Left lung (tissue), 10 donors: Measurements from ENCODE around the gene PA2G4. TPM values are rescaled to one million over a fixed set of nuclear protein-coding genes. Genes with fewer than 3 reads are reported as not detected.
A peak's percentile ranks its signal among the peaks of the same experiment; 100 is the strongest.

Source experiments
- ATAC-seq: fragments of 200-7000 bp; cut with Tn5 transposase; one replicate; pipeline ENCODE4 v1.9.1; 2020; ENCODE audit warnings: moderate library complexity
- DNase-seq, 4 donors: peaks; one replicate each; pipeline ENCODE4 v3.0.0-alpha.2; 2013 to 2020
- H3K27ac ChIP-seq, 2 donors: fragments of 200-600 bp; sonication (generic) in 1 of 2; one replicate each; pipeline versions ENCODE4 v1.5.0 to v1.8.0; 2020 to 2021
- H3K27me3 ChIP-seq, 2 donors: fragments of 200-600 bp; sonication (generic) in 1 of 2; one replicate each; pipeline versions ENCODE4 v1.5.0 to v1.8.0; 2020 to 2021
- H3K36me3 ChIP-seq, 2 donors: fragments of 200-600 bp; sonication (generic) in 1 of 2; one replicate each; pipeline versions ENCODE4 v1.5.0 to v1.8.0; 2020 to 2021
- H3K4me1 ChIP-seq, 2 donors: fragments of 200-600 bp; one replicate each; pipeline ENCODE4 v1.8.0; 2021
- H3K4me3 ChIP-seq, 2 donors: fragments of 200-600 bp; sonication (generic) in 1 of 2; one replicate each; pipeline versions ENCODE4 v1.5.0 to v1.8.0; 2020 to 2021; ENCODE audit warnings: mild to moderate bottlenecking in 1 of 2
- H3K9me3 ChIP-seq, 2 donors: fragments of 200-600 bp; sonication (generic) in 1 of 2; one replicate each; pipeline versions ENCODE4 v1.5.0 to v1.8.0; 2020 to 2021
- CTCF ChIP-seq, 2 donors: fragments of 200-600 bp; sonication (generic) in 1 of 2; IDR thresholded peaks; one replicate each; pipeline versions ENCODE4 v1.5.0 to v1.8.0; 2021; ENCODE audit warnings: antibody characterized with exemption in 2 of 2
- intact Hi-C, 2 donors: fragments of 100-400 bp; cut with DNase I; formaldehyde crosslinking; loops; one replicate each; pipeline versions ENCODE4 v1.11.2 to v1.14.2; 2022
- polyA plus RNA-seq, 6 donors: library from polyadenylated mRNA; unstranded; fragments of 120-200 nt; gene quantifications; one replicate each; pipeline ENCODE4 v1.2.1, GENCODE V29; 2013; ENCODE audit not compliant: insufficient read length in 6 of 6
- total RNA-seq, 2 donors: library from RNA; stranded (reverse); fragmentation: NEBNext Ultra II Directional; extraction: Animal tissue kit (Norgen Biotek cat#: 25700); gene quantifications; one replicate each; pipeline ENCODE4 v1.2.1, GENCODE V29; 2021
- donor health status: DM: no; HTN: yes; CAD: no.
- donor health status: DM: no; HTN: no; CAD: no.

The PA2G4 gene
- total and polyA plus RNA-seq, 8 donors: 62.0 to 151 (median 130) TPM

GRCh38 chr12:56161690-56162351 is 57.5 kb downstream of the PA2G4 start:
- H3K4me3 ChIP-seq: peak overlapping the region in 1 of 2 donors; percentile 88
- DNase-seq: no peak
- peaks cover 0 to 75% of the 10 kb centered on the region in 2 donors for H3K36me3 ChIP-seq
- H3K9me3 ChIP-seq: no peaks in the 10 kb centered on the region
- peak overlapping the region in 1 of 2 donors; percentile 94 for H3K27ac ChIP-seq
- intact Hi-C loops: no loop called here
- TF ChIP-seq CTCF (IDR thresholded peaks at IDR 0.05): no peak
- no peaks in the 10 kb centered on the region for H3K27me3 ChIP-seq
- ATAC-seq: no peak
- H3K4me1 ChIP-seq: peaks cover 18 to 43% of the 10 kb centered on the region in 2 donors

- DNase-seq (no peak), ATAC-seq (no peak)
- H3K36me3 ChIP-seq: peaks cover 0 to 83% of the 10 kb centered on the region in 2 donors
- H3K4me3 ChIP-seq: no peak overlapping the region
- no peaks in the 10 kb centered on the region for H3K9me3 ChIP-seq
- intact Hi-C loops: no loop called here
- peaks cover 16 to 40% of the 10 kb centered on the region in 2 donors for H3K4me1 ChIP-seq
- H3K27ac ChIP-seq: no peak overlapping the region
- H3K27me3 ChIP-seq: no peaks in the 10 kb centered on the region
- no peak for TF ChIP-seq CTCF (IDR thresholded peaks at IDR 0.05)
These were observed 58.3 kb downstream of the PA2G4 start for GRCh38 chr12:56162468-56163290.

Other genes starting within 250 kb of the PA2G4 start
- gene PYM1, start 176.7 kb upstream of the PA2G4 start, total RNA-seq: 10 to 100 TPM; 27.3 to 31.0 TPM
- gene PYM1, start 176.7 kb upstream of the PA2G4 start, polyA plus RNA-seq: 10 to 100 TPM; 31.1 to 36.4 (median 34.1) TPM
- gene DGKA, start 173.4 kb upstream of the PA2G4 start, total RNA-seq: 10 to 100 TPM; 30.6 to 36.7 TPM
- 10 to 100 TPM; 34.6 to 47.6 (median 39.1) TPM for gene DGKA, start 173.4 kb upstream of the PA2G4 start, polyA plus RNA-seq
- 1 to 10 TPM in 1 of 2 donors, under 1 TPM in 1; 0.99 to 1.8 TPM for gene PMEL, start 138.5 kb upstream of the PA2G4 start, total RNA-seq
- gene PMEL, start 138.5 kb upstream of the PA2G4 start, polyA plus RNA-seq: 1 to 10 TPM; 2.2 to 3.8 (median 2.7) TPM
- 10 to 100 TPM; 34.1 to 40.3 TPM for gene CDK2, start 137.7 kb upstream of the PA2G4 start, total RNA-seq
- gene CDK2, start 137.7 kb upstream of the PA2G4 start, polyA plus RNA-seq: 10 to 100 TPM; 74.2 to 89.0 (median 78.8) TPM
- gene RAB5B, start 130.5 kb upstream of the PA2G4 start, total RNA-seq: 100 to 1,000 TPM; 116 to 175 TPM
- gene RAB5B, start 130.5 kb upstream of the PA2G4 start, polyA plus RNA-seq: 100 to 1,000 TPM; 141 to 156 (median 142) TPM
- 10 to 100 TPM; 26.1 to 26.3 TPM for gene SUOX, start 107.3 kb upstream of the PA2G4 start, total RNA-seq
- gene SUOX, start 107.3 kb upstream of the PA2G4 start, polyA plus RNA-seq: 10 to 100 TPM; 36.0 to 49.6 (median 42.7) TPM
- gene IKZF4, start 83.5 kb upstream of the PA2G4 start, total RNA-seq: 1 to 10 TPM; 7.5 to 8.5 TPM
- 10 to 100 TPM; 22.2 to 28.3 (median 23.8) TPM for gene IKZF4, start 83.5 kb upstream of the PA2G4 start, polyA plus RNA-seq
- 10 to 100 TPM; 37.9 to 43.1 TPM for gene RPS26, start 62.6 kb upstream of the PA2G4 start, total RNA-seq
- gene RPS26, start 62.6 kb upstream of the PA2G4 start, polyA plus RNA-seq: 100 to 1,000 TPM; 106 to 778 (median 131) TPM
- 10 to 100 TPM; 38.6 to 88.8 TPM for gene ERBB3, start 24.4 kb upstream of the PA2G4 start, total RNA-seq
- gene ERBB3, start 24.4 kb upstream of the PA2G4 start, polyA plus RNA-seq: 10 to 100 TPM; 77.8 to 96.1 (median 82.1) TPM
- gene RPL41, start 12.1 kb downstream of the PA2G4 start, total RNA-seq: 1,000 to 10,000 TPM; 3,023 to 3,157 TPM
- gene RPL41, start 12.1 kb downstream of the PA2G4 start, polyA plus RNA-seq: 1,000 to 10,000 TPM; 6,005 to 6,852 (median 6,180) TPM
- 1 to 10 TPM; 6.0 to 8.7 TPM for gene ZC3H10, start 13.7 kb downstream of the PA2G4 start, total RNA-seq
- gene ZC3H10, start 13.7 kb downstream of the PA2G4 start, polyA plus RNA-seq: 1 to 10 TPM; 4.2 to 6.7 (median 5.5) TPM
- 100 to 1,000 TPM; 102 to 116 TPM for gene ESYT1, start 23.7 kb downstream of the PA2G4 start, total RNA-seq
- 10 to 100 TPM; 80.9 to 94.5 (median 90.2) TPM for gene ESYT1, start 23.7 kb downstream of the PA2G4 start, polyA plus RNA-seq
- gene MYL6B, start 48.0 kb downstream of the PA2G4 start, total RNA-seq: 10 to 100 TPM; 32.6 to 43.1 TPM
- 100 to 1,000 TPM; 153 to 193 (median 173) TPM for gene MYL6B, start 48.0 kb downstream of the PA2G4 start, polyA plus RNA-seq
- gene MYL6, start 53.8 kb downstream of the PA2G4 start, total RNA-seq: 1,000 to 10,000 TPM; 1,768 to 1,773 TPM
- 1,000 to 10,000 TPM; 1,831 to 2,250 (median 2,105) TPM for gene MYL6, start 53.8 kb downstream of the PA2G4 start, polyA plus RNA-seq
- gene SMARCC2, start 84.9 kb downstream of the PA2G4 start, total RNA-seq: 10 to 100 TPM; 84.3 to 84.9 TPM
- gene SMARCC2, start 84.9 kb downstream of the PA2G4 start, polyA plus RNA-seq: 100 to 1,000 TPM; 113 to 139 (median 121) TPM
- gene RNF41, start 117.4 kb downstream of the PA2G4 start, total RNA-seq: 10 to 100 TPM; 50.3 to 51.4 TPM
- gene RNF41, start 117.4 kb downstream of the PA2G4 start, polyA plus RNA-seq: 10 to 100 TPM; 41.5 to 47.1 (median 42.0) TPM
- gene NABP2, start 119.8 kb downstream of the PA2G4 start, total RNA-seq: 10 to 100 TPM; 32.6 to 33.8 TPM
- gene NABP2, start 119.8 kb downstream of the PA2G4 start, polyA plus RNA-seq: 10 to 100 TPM; 21.8 to 28.5 (median 24.7) TPM
- under 1 TPM in 1 of 2 donors, not detected in 1; 0.29 TPM for gene SLC39A5, start 125.5 kb downstream of the PA2G4 start, total RNA-seq
- gene SLC39A5, start 125.5 kb downstream of the PA2G4 start, polyA plus RNA-seq: 1 to 10 TPM; 2.0 to 6.6 (median 4.0) TPM
- gene ANKRD52, start 153.8 kb downstream of the PA2G4 start, total RNA-seq: 10 to 100 TPM; 33.3 to 39.3 TPM
- gene ANKRD52, start 153.8 kb downstream of the PA2G4 start, polyA plus RNA-seq: 10 to 100 TPM; 24.6 to 40.1 (median 31.7) TPM
- gene COQ10A, start 162.4 kb downstream of the PA2G4 start, total RNA-seq: 10 to 100 TPM in 1 of 2 donors, 1 to 10 TPM in 1; 9.4 to 10.9 TPM
- gene COQ10A, start 162.4 kb downstream of the PA2G4 start, polyA plus RNA-seq: 10 to 100 TPM; 13.6 to 19.8 (median 14.8) TPM
- gene CS, start 195.8 kb downstream of the PA2G4 start, total RNA-seq: 100 to 1,000 TPM; 193 to 213 TPM
- gene CS, start 195.8 kb downstream of the PA2G4 start, polyA plus RNA-seq: 100 to 1,000 TPM; 162 to 190 (median 177) TPM
- 100 to 1,000 TPM; 135 to 152 TPM for gene CNPY2, start 211.4 kb downstream of the PA2G4 start, total RNA-seq
- gene CNPY2, start 211.4 kb downstream of the PA2G4 start, polyA plus RNA-seq: 100 to 1,000 TPM; 126 to 168 (median 146) TPM
- gene PAN2, start 229.4 kb downstream of the PA2G4 start, total RNA-seq: 10 to 100 TPM; 49.9 to 58.4 TPM
- 100 to 1,000 TPM in 1 of 6 donors, 10 to 100 TPM in 5; 66.7 to 107 (median 82.0) TPM for gene PAN2, start 229.4 kb downstream of the PA2G4 start, polyA plus RNA-seq
- gene IL23A, start 234.3 kb downstream of the PA2G4 start, total RNA-seq: 1 to 10 TPM in 1 of 2 donors, under 1 TPM in 1; 0.73 to 1.0 TPM
- 1 to 10 TPM in 3 of 6 donors, under 1 TPM in 3; 0.69 to 1.3 (median 1.0) TPM for gene IL23A, start 234.3 kb downstream of the PA2G4 start, polyA plus RNA-seq